Measurements from ENCODE around the gene OR14I1. TPM values are rescaled to one million over a fixed set of nuclear protein-coding genes. Genes with fewer than 3 reads are reported as not detected.
"Not testable (repeated sequence)": the region's sequence is repeated elsewhere in the genome, so short reads cannot be mapped to it uniquely, and the experiment has no call there.

OR14I1 gene
- total RNA-seq, 1 donor from 2014 or later = not detected

- H3K36me3 ChIP-seq (ENCODE audit: control insufficient read depth, insufficient read depth, low read length) = no peaks in the 10 kb centered on the region
- no peaks in the 10 kb centered on the region for H3K27me3 ChIP-seq (ENCODE audit: control insufficient read depth, insufficient read depth, low read length)
- TF ChIP-seq CTCF (IDR thresholded peaks at IDR 0.05; ENCODE audit: insufficient read depth, low read length, poor library complexity, severe bottlenecking) = no peak
- no peak for DNase-seq (ENCODE audit: low read depth)
- no peak overlapping the region for H3K4me3 ChIP-seq (ENCODE audit: low read depth, low read length)
These were observed 15.8 kb downstream of the OR14I1 start for GRCh38 chr1:248686815-248687214.

GRCh38 chr1:248681651-248682050 is 20.9 kb downstream of the OR14I1 start:
- Histone ChIP-seq H3K4me3 (ENCODE audit: low read depth, low read length) (no peak overlapping the region), H3K27me3 (ENCODE audit: control insufficient read depth, insufficient read depth, low read length) (no peaks in the 10 kb centered on the region), H3K36me3 (ENCODE audit: control insufficient read depth, insufficient read depth, low read length) (no peaks in the 10 kb centered on the region)
- no peak for TF ChIP-seq CTCF (IDR thresholded peaks at IDR 0.05; ENCODE audit: insufficient read depth, low read length, poor library complexity, severe bottlenecking)
- no peak for DNase-seq (ENCODE audit: low read depth)

GRCh38 chr1:248670003-248670402 is 32.6 kb downstream of the OR14I1 start:
- no peak overlapping the region for H3K4me3 ChIP-seq (ENCODE audit: low read depth, low read length)
- no peaks in the 10 kb centered on the region for H3K27me3 ChIP-seq (ENCODE audit: control insufficient read depth, insufficient read depth, low read length)
- DNase-seq (ENCODE audit: low read depth) = no peak
- TF ChIP-seq CTCF (IDR thresholded peaks at IDR 0.05; ENCODE audit: insufficient read depth, low read length, poor library complexity, severe bottlenecking) = no peak
- no peaks in the 10 kb centered on the region for H3K36me3 ChIP-seq (ENCODE audit: control insufficient read depth, insufficient read depth, low read length)

- not testable (repeated sequence) for DNase-seq (ENCODE audit: low read depth); H3K4me3 ChIP-seq (ENCODE audit: low read depth, low read length)
These were observed 38.9 kb downstream of the OR14I1 start for GRCh38 chr1:248663453-248664328.

GRCh38 chr1:248656797-248657196 is 45.8 kb downstream of the OR14I1 start:
- H3K4me3 ChIP-seq (ENCODE audit: low read depth, low read length); DNase-seq (ENCODE audit: low read depth); H3K27me3 ChIP-seq (ENCODE audit: control insufficient read depth, insufficient read depth, low read length); H3K36me3 ChIP-seq (ENCODE audit: control insufficient read depth, insufficient read depth, low read length): not testable (repeated sequence)

More at GRCh38 chr1:248663453-248664328, 38.9 kb downstream of the OR14I1 start:
- not testable (repeated sequence) for H3K27me3 ChIP-seq (ENCODE audit: control insufficient read depth, insufficient read depth, low read length); H3K36me3 ChIP-seq (ENCODE audit: control insufficient read depth, insufficient read depth, low read length)

- DNase-seq (ENCODE audit: low read depth); H3K4me3 ChIP-seq (ENCODE audit: low read depth, low read length): not testable (repeated sequence)
These were observed 47.2 kb downstream of the OR14I1 start, which contains the start of gene OR2T27 for GRCh38 chr1:248655354-248655753. Gene OR2T27, minus strand, starts transcription at chr1:248655528. Its CDS starts 4,644 bp downstream, at chr1:248650884.

More at GRCh38 chr1:248655354-248655753, 47.2 kb downstream of the OR14I1 start, which contains the start of gene OR2T27:
- H3K36me3 ChIP-seq (ENCODE audit: control insufficient read depth, insufficient read depth, low read length); H3K27me3 ChIP-seq (ENCODE audit: control insufficient read depth, insufficient read depth, low read length): not testable (repeated sequence)

Other genes starting within 250 kb of the OR14I1 start
- not detected in 2 replicates for gene OR2T3, start 229.4 kb downstream of the OR14I1 start, total RNA-seq
- not detected in 2 replicates for gene OR2T5, start 214.2 kb downstream of the OR14I1 start, total RNA-seq
- not detected in 2 replicates for gene OR2G6, start 194.7 kb downstream of the OR14I1 start, total RNA-seq
- gene OR2T29, start 140.0 kb downstream of the OR14I1 start, total RNA-seq = not detected in 2 replicates
- gene OR2T34, start 128.0 kb downstream of the OR14I1 start, total RNA-seq = not detected in 2 replicates
- not detected in 2 replicates for gene OR2T10, start 105.1 kb downstream of the OR14I1 start, total RNA-seq
- gene OR2T11, start 67.7 kb downstream of the OR14I1 start, total RNA-seq = not detected in 2 replicates
- not detected in 2 replicates for gene OR2T35, start 57.5 kb downstream of the OR14I1 start, total RNA-seq
- not detected in 2 replicates for gene OR2T27, start 47.2 kb downstream of the OR14I1 start, total RNA-seq
- gene LYPD8, start 53.0 kb upstream of the OR14I1 start, total RNA-seq = not detected in 2 replicates
- 36.1 and 38.3 TPM in 2 replicates for gene SH3BP5L, start 123.1 kb upstream of the OR14I1 start, total RNA-seq
- 28.7 and 33.8 TPM in 2 replicates for gene ZNF672, start 135.5 kb upstream of the OR14I1 start, total RNA-seq
- gene ZNF692, start 156.3 kb upstream of the OR14I1 start, total RNA-seq = 20.4 and 32.0 TPM in 2 replicates
- gene PGBD2, start 203.5 kb upstream of the OR14I1 start, total RNA-seq = 6.8 and 8.2 TPM in 2 replicates